ENCODE measurements around the gene HAUS7.

GRCh38 chrX:153499876-153500275 is 29.5 kb upstream of the HAUS7 start:
- TF ChIP-seq CTCF (IDR thresholded peaks at IDR 0.05) (no peak), POLR2A (IDR thresholded peaks at IDR 0.05) (no peak)

All from thyroid gland (tissue), 4 donors.